Retinal pigment epithelial cell (primary cell): Measurements from ENCODE around the gene SLC27A6.
"Not testable (repeated sequence)": the region's sequence is repeated elsewhere in the genome, so short reads cannot be mapped to it uniquely, and the experiment has no call there.

Source experiments
- DNase-seq: peaks from one replicate; pipeline ENCODE4 v3.0.0-alpha.2; 2010; ENCODE audit warnings: low read depth
- H3K4me3 ChIP-seq: 2 replicates; pipeline ENCODE4 v1.5.1; 2011; ENCODE audit warnings: mild to moderate bottlenecking, low read length, control low read depth, moderate library complexity
- TF ChIP-seq, protein P1 (sequence below): conservative IDR thresholded peaks from 2 replicates; pipeline ENCODE4 v1.5.1; 2011; ENCODE audit warnings: low read depth, low read length, control low read depth, inconsistent platforms

SLC27A6 gene, protein sequence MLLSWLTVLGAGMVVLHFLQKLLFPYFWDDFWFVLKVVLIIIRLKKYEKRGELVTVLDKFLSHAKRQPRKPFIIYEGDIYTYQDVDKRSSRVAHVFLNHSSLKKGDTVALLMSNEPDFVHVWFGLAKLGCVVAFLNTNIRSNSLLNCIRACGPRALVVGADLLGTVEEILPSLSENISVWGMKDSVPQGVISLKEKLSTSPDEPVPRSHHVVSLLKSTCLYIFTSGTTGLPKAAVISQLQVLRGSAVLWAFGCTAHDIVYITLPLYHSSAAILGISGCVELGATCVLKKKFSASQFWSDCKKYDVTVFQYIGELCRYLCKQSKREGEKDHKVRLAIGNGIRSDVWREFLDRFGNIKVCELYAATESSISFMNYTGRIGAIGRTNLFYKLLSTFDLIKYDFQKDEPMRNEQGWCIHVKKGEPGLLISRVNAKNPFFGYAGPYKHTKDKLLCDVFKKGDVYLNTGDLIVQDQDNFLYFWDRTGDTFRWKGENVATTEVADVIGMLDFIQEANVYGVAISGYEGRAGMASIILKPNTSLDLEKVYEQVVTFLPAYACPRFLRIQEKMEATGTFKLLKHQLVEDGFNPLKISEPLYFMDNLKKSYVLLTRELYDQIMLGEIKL

DNA sequence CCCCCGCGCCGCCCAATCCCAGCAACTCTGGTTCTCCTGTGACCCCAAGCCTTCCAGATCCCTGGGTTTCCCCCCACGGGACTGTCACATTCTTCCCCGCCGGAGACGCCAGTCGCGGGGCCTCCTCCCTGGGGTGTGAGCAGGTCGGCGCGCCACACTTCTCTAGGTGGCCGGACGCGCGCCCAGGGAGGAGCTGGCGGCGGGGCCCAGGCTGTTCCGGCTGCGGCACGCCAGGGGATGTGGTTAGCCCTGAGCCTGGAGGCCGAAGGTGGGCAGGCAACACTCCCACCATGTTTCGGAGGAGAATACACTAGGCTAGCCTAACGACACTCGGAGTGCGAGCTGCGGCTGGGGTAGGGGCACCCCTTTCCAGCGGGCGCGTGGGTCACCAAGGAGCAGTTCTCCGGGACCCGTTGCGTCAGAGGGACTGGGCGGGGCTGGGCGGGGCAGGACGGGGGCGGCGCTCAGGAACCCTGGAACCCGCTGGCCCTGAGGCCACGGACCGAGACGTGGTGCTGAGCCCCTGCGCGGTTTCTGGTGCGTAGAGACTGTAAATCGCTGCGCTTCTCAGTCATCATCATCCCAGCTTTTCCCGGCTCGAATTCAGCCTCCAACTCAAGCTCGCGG is at the start of gene SLC27A6:
TSS of gene SLC27A6 (plus strand) at position 478 of the 627 bp plus-strand sequence. CDS start 650 bp downstream, outside the sequence.
- TF ChIP-seq, protein P1, sequence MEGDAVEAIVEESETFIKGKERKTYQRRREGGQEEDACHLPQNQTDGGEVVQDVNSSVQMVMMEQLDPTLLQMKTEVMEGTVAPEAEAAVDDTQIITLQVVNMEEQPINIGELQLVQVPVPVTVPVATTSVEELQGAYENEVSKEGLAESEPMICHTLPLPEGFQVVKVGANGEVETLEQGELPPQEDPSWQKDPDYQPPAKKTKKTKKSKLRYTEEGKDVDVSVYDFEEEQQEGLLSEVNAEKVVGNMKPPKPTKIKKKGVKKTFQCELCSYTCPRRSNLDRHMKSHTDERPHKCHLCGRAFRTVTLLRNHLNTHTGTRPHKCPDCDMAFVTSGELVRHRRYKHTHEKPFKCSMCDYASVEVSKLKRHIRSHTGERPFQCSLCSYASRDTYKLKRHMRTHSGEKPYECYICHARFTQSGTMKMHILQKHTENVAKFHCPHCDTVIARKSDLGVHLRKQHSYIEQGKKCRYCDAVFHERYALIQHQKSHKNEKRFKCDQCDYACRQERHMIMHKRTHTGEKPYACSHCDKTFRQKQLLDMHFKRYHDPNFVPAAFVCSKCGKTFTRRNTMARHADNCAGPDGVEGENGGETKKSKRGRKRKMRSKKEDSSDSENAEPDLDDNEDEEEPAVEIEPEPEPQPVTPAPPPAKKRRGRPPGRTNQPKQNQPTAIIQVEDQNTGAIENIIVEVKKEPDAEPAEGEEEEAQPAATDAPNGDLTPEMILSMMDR, result no peak
- peak within 1 kb of the TSS; percentile 62 for H3K4me3 ChIP-seq
- DNase-seq, result no peak

DNA sequence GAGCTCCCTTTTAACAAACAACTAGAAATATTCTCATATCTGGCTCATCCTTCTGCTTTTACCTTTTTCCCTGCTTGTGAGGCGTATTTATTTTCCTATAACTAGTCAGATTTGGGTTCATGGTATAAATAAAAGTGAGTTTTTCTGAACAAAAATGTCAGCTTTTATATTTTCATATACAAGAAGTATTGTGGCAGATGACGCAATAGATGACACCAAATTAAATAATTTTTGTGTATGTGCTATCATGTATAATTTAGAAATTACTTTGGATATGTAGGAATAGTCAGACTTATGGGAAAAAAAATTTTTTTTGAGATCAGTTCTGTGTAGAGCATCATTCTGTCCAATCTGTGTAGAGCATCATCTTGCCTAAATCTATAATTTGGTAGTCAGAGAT is 45.7 kb upstream of the SLC27A6 start:
- no peak overlapping the region for H3K4me3 ChIP-seq
- TF ChIP-seq, protein P1, result no peak
- DNase-seq, result no peak

DNA sequence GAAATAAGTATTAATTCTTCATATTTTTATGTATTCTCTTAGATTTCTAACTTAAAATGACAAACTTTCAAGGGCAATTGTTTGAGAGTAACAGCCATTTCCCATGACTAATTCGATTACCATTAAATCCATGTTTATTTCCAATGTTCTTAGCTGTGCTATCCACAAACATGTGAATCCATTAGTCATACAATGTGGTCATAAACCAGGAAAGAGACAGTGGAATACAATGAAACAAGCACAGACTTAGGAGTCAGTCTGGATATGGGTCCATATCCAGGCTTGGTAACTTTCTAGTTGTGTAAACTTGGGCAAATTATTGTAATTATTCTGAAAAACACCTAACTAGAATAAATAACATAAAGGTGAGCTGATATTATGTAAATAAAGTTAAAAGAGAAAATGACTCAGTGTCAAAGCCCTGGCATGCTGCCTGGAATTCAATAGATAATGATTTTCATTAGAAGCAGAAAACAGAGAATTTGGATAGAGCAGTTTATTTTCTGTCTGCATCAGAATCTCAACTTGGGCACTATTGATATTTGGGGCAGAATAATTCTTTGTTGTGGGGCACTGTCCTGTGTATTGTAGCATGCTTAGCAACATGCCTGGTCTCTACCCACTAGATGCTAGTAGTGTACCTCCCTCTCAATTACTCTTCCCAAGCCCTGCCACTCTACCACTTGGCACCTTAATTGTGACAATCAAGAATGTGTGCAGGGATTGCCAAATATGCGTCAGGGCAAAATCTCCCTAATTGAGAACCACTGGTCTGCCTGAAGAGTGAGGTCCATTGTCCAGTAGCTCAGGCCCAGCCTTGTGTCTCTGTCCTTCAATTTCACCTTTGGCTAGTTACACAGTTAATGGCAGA is 44.7 kb upstream of the SLC27A6 start:
- no peak overlapping the region for H3K4me3 ChIP-seq
- TF ChIP-seq, protein P1, result no peak
- DNase-seq, result peak; percentile 68

DNA sequence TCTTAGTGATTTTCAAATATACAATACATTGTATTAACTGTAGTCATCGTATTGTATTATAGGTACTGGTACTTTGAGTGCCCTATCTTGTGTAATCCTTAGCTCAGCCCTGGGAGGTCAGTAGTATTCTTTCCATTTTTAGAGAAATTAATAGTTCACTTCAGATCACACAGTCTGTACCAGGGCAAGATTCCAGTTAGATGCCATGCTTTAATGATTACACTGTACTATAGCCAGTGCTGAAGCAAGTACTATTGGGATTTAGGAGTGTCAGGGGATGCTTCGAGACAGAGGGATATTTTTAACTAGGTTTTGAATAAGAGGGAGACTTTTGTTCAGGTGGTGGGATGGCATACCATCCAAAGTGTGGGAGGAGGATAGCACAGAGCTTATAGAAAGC is 41.0 kb upstream of the SLC27A6 start:
- no peak overlapping the region for H3K4me3 ChIP-seq
- DNase-seq, result no peak
- TF ChIP-seq, protein P1, result no peak

DNA sequence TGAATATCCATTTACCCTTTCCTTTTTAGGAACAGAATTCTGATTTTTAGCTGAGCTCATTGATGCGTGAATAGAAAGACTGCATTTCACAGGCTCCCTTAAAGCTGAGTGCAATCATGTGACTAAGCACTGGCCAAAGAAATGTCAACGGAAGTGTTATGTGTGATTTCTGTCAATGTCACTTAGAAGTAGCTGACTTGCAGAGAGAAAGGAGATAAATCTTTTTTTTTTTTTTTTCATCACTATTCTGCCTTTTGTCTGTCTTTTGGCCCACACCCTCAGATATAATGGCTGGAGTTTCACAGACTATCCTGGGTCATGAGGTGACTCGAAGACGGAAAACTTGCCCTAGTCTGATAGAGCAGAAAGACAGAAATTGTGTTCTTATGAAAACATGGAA is 39.3 kb upstream of the SLC27A6 start:
- H3K4me3 ChIP-seq, result no peak overlapping the region
- no peak for DNase-seq
- TF ChIP-seq, protein P1, result no peak

DNA sequence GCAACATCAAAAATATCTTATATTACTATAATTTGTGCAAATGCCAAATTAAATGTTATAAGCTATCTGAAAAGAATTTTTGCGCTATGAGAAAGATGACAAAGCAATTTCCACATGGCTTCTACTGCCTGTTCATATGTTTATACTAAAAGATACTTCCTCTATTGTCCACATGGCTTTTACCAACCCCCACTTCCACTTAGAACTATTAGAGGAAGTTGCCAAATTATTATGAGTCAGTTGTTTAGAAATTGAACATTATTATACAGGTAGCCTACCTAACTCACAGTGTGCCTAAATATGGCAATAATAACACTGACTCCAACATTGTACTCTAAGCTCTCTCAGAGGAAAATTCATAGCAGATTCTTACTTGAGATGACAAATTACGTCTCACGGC is 37.6 kb upstream of the SLC27A6 start:
- H3K4me3 ChIP-seq, result no peak overlapping the region
- TF ChIP-seq, protein P1, result no peak
- DNase-seq, result no peak

DNA sequence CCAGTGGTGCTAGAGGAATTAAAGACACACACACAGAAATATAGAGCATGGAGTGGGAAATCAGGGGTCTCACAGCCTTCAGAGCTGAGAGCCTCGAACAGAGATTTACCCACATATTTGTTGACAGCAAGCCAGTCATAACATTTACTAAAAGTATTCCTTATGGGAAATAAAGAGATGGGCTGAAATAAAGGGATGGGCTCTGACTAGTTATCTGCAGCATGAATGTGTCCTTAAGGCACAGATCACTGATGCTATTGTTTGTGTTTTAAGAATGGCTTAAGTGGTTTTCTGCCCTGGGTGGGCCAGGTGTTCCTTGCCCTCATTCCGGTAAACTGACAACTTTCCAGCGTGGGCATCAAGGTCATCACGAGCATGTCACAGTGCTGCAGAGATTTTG is 33.1 kb upstream of the SLC27A6 start:
- not testable (repeated sequence) for DNase-seq, H3K4me3 ChIP-seq

DNA sequence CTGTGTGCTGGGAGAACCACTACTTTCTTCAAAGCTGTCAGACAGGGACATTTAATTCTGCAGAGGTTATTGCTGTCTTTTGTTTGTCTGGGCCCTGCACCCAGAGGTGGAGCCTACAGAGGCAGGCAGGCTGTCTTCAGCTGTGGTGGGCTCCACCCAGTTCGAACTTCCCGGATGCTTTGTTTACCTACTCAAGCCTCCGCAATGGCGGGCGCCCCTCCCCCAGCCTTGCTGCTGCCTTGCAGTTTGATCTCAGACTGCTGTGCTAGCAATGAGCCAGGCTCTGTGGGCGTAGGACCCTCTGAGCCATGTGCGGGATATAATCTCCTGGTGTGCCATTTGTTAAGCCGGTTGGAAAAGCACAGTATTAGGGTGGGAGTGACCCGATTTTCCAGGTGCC is 22.2 kb upstream of the SLC27A6 start:
- not testable (repeated sequence) for H3K4me3 ChIP-seq, DNase-seq
